Tibial artery (tissue), 4 donors: Measurements from ENCODE around the gene RFX1.
"Not testable (repeated sequence)": the region's sequence is repeated elsewhere in the genome, so short reads cannot be mapped to it uniquely, and the experiment has no call there.

Experiments used
- DNase-seq, 2 donors: peaks; one replicate each; pipeline ENCODE4 v3.0.0-alpha.2; 2019
- H3K27ac ChIP-seq, 2 donors: fragments of 200-600 bp; sonication (generic) in 1 of 2; 1 replicate in 1 of 2; 2 replicates in 1 of 2; pipeline ENCODE4 v1.5.1; 2018 to 2019; ENCODE audit warnings: mild to moderate bottlenecking in 1 of 2
- H3K27me3 ChIP-seq, 2 donors: fragments of 200-600 bp; sonication (generic) in 1 of 2; one replicate each; pipeline versions ENCODE4 v1.5.1 to v1.6.0; 2016 to 2019
- H3K36me3 ChIP-seq, 3 donors: fragments of 200-600 bp; sonication (generic) in 2 of 3; one replicate each; pipeline ENCODE4 v1.5.1; 2016 to 2019; ENCODE audit warnings: mild to moderate bottlenecking in 2 of 3
- H3K4me1 ChIP-seq, 4 donors: fragments of 200-600 bp; sonication (generic) in 2 of 4; 1 replicate in 3 of 4; 2 replicates in 1 of 4; pipeline ENCODE4 v1.5.1; 2016 to 2019
- H3K4me3 ChIP-seq, 2 donors: fragments of 200-600 bp; sonication (generic) in 1 of 2; 1 replicate in 1 of 2; 2 replicates in 1 of 2; pipeline ENCODE4 v1.5.1; 2018 to 2019; ENCODE audit warnings: mild to moderate bottlenecking in 2 of 2
- H3K9me3 ChIP-seq, 3 donors: fragments of 200-600 bp; sonication (generic) in 1 of 3; one replicate each; pipeline ENCODE4 v1.5.1; 2016 to 2019
- CTCF ChIP-seq, 2 experiments: fragments of 200-600 bp in 1 of 2; fragments of 450-650 bp in 1 of 2; IDR thresholded peaks; one replicate each; pipeline ENCODE4 v1.5.1; 2017 to 2019; ENCODE audit warnings: antibody characterized with exemption in 2 of 2, mild to moderate bottlenecking in 1 of 2, moderate library complexity in 1 of 2
- intact Hi-C: fragments of 100-400 bp; cut with DNase I; formaldehyde crosslinking; loops from one replicate; pipeline ENCODE4 v1.15.0; 2023; ENCODE audit warnings: low total_unique reads

The RFX1 gene

DNA sequence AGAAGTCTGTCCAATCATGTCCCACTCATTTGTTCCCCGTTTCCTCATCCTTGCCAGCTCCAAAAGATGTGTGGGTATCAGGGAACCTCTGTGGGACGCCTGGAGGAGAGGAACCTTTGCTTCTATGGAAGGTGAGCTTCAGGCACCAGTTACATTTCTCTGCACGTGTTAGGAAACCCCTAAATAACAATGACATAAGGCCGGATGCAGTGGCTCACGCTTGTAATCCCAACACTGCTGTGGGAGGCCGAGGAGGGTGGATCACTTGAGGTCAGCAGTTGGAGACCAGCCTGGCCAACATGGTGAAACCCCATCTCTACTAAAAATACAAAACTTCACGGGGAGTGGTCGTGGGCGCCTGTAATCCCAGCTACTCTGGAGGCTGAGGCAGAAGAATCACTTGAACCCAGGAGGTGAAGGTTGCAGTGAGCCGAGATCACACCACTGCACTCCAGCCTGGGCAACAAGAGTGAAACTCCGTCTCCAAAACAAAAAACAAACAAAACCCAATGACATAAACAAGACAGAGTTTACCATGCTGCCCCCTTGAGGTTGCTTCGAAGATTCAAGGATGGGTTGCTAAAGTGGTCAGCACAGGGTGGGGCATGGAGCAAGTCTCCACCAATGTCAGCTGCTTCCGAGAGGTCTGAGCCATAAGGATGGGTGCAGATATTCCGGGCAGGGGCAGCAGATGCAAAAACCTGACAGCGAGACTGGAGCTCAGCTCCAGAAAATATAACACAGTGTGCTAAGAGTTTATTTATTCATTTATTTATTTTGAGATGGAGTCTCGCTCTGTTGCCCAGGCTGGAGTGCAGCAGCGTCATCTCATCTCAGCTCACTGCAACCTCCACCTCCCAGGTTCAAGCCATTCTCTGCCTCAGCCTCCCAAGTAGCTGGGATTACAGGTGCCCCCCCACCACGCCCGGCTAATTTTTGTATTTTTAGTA, 36.8 kb upstream of the RFX1 start:
- H3K27ac ChIP-seq, H3K9me3 ChIP-seq, intact Hi-C loops, H3K36me3 ChIP-seq, H3K4me1 ChIP-seq, H3K27me3 ChIP-seq, H3K4me3 ChIP-seq: not testable (repeated sequence)
- peak in 1 of 2 donors; percentile 47 for DNase-seq
- peak; percentile 42 to 57 for TF ChIP-seq CTCF (IDR thresholded peaks at IDR 0.05)

GRCh38 chr19:14039181-14039580, 33.1 kb upstream of the RFX1 start:
- TF ChIP-seq CTCF (IDR thresholded peaks at IDR 0.05) = no peak
- intact Hi-C loops = no loop called here
- H3K4me1 ChIP-seq = peaks cover 0 to 3% (median 0%) of the 10 kb centered on the region in 4 donors
- H3K36me3 ChIP-seq = no peaks in the 10 kb centered on the region
- H3K27ac ChIP-seq = no peak overlapping the region
- DNase-seq = no peak
- no peaks in the 10 kb centered on the region for H3K27me3 ChIP-seq
- no peak overlapping the region for H3K4me3 ChIP-seq
- no peaks in the 10 kb centered on the region for H3K9me3 ChIP-seq

DNA sequence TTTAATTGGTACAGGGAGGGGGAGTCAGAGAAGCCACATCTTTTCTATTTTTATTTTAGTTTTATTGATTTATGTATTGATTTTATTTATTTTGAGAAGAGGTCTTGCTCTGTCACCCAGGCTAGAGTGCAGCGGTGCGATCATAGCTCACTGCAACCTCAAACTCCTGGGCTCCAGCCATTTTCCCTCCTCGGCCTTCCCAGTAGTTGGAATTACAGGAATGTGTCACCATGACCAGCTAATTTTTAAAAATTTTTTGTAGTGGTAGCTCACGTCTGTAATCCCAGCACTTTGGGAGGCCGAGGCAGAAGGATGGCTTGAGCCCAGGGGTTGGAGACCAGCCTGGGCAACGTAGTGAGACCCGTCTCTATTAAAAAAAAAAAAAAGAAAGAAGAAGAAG, 29.6 kb upstream of the RFX1 start:
- Histone ChIP-seq H3K9me3 (no peaks in the 10 kb centered on the region), H3K4me3 (no peak overlapping the region), H3K36me3 (no peaks in the 10 kb centered on the region), H3K27ac (no peak overlapping the region), H3K4me1 (peaks cover 7 to 15% (median 10%) of the 10 kb centered on the region in 4 donors), H3K27me3 (peaks cover 0 to 23% of the 10 kb centered on the region in 2 donors)
- no peak for DNase-seq
- TF ChIP-seq CTCF (IDR thresholded peaks at IDR 0.05) = no peak
- intact Hi-C loops = no loop called here

- H3K4me1 ChIP-seq = peaks cover 7 to 15% (median 10%) of the 10 kb centered on the region in 4 donors
- H3K9me3 ChIP-seq, H3K36me3 ChIP-seq, DNase-seq, H3K27ac ChIP-seq, intact Hi-C loops, H3K4me3 ChIP-seq: not testable (repeated sequence)
- H3K27me3 ChIP-seq = peaks cover 0 to 23% of the 10 kb centered on the region in 2 donors
Measured at GRCh38 chr19:14035159-14035558, 29.0 kb upstream of the RFX1 start.

GRCh38 chr19:14033946-14034345, 27.8 kb upstream of the RFX1 start:
- Histone ChIP-seq H3K36me3 (no peaks in the 10 kb centered on the region), H3K4me3 (no peak overlapping the region), H3K4me1 (peaks cover 7 to 15% (median 10%) of the 10 kb centered on the region in 4 donors), H3K27me3 (peaks cover 0 to 23% of the 10 kb centered on the region in 2 donors), H3K27ac (no peak overlapping the region), H3K9me3 (no peaks in the 10 kb centered on the region)
- no peak for TF ChIP-seq CTCF (IDR thresholded peaks at IDR 0.05)
- intact Hi-C loops = no loop called here
- DNase-seq = no peak

GRCh38 chr19:14031719-14032480, 25.8 kb upstream of the RFX1 start, which contains the start of gene IL27RA:
TSS of gene IL27RA (plus strand) at chr19:14031762. CDS start at chr19:14031873, 111 bp downstream.
- peaks cover 7 to 15% (median 10%) of the 10 kb centered on the region in 4 donors for H3K4me1 ChIP-seq
- peak within 1 kb of the TSS; percentile 3 to 45 for H3K27ac ChIP-seq
- TF ChIP-seq CTCF (IDR thresholded peaks at IDR 0.05) = peak; percentile 36 to 41
- DNase-seq = peak; percentile 51 to 71
- H3K4me3 ChIP-seq = peak within 1 kb of the TSS; percentile 47 to 54
- peaks cover 0 to 30% of the 10 kb centered on the region in 2 donors for H3K27me3 ChIP-seq
- H3K9me3 ChIP-seq = no peaks in the 10 kb centered on the region
- no peaks in the 10 kb centered on the region for H3K36me3 ChIP-seq
- intact Hi-C loops = no loop called here
